CD4-positive, alpha-beta T cell treated with Interleukin-10 for 1 hour (primary cell): ENCODE data around the gene CD53.

Experiments
- DNase-seq: peaks from one replicate; pipeline ENCODE4 v3.0.0-alpha.2; 2020

The CD53 gene

DNA sequence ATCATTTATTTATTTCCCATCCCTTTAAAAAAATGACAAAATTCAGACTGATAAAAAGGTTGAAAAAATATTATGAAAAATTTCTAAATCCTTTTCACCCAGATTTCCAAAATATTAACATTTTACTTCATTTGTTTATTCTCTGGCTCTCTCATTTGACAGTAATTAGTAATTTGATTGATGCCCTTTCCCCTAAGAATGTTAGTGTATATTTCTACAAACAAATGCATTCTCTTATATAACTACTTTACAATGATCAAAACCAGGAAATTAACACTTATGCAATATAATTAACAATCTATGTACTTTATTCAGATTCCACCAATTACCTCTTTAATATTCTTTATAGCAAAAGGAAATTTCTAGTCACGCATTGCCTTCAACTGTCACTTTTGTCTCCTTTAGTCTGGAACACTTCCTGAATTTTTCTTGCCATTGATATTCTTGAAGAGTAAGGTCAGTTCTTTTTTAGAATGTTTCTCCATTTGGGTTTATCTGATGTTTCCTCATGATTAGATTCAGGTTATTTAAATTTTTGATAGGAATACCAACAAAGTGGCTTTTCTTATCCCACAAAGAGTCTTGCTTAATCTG is 3.9 kb downstream of the CD53 start:
- no peak for DNase-seq

- no peak for DNase-seq
Measured at GRCh38 chr1:110877364-110877763, 4.4 kb downstream of the CD53 start.

GRCh38 chr1:110877776-110878175 is 4.8 kb downstream of the CD53 start:
- DNase-seq: no peak

- DNase-seq: no peak
Measured at GRCh38 chr1:110878591-110878990, 5.6 kb downstream of the CD53 start.

DNA sequence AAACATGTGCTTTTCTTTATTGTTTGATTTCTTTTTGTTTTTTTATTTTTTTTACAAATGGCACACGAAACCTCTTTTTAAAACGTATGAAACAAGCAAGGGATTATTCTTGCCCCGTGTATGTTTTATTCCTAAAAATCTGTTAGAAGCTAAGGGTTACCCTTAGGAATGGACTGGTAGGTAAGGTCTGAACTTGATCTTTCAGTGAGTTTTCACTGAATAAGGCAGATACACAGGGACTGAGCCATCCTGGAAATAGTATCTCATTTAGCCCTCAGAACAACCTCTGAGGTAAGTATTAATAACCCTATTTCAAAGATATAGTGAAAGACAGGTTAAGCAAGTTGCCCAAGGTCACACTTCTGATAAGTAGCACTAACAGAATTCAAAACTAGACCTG is 6.0 kb downstream of the CD53 start:
- DNase-seq: no peak

DNA sequence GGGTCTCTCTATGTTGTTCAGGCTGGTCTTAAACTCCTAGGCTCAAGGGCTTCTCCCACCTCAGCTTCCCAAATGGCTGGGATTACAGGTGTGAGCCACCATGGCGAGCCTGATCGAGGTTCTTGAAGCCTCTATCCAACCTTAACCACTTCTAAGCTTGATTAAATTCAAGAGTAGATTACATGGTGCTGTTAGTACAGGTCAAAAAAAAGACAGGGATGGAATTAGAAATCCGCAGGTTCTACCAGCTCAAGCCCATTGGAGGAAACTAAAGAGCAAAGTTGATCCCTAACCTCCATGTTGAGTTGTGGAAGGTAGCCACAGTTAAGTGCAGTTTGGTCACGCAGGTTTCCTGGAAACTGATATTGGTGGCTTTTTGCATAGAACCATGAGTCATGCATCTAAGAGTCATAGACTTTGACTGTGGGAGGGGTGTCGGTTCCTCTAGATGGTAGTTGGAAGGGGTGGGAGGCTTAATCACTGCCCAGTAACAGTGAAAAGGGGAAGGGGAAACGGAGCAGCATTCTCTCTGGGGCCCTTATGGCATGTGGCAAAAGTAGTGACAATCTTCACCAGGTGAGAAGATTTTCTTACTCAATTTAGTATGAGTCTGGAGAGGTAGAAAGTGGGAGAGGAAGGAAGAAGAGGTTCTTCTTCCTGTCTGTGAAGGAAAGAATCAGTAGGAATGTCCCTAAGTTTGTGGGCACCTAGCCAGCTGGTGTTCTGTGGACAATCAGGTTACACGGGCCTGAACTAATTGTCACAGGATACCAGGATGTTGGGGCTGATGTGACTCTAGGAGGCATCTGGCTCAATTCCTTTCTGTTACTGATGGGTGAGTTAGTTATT is 7.0 kb downstream of the CD53 start:
- DNase-seq: peak; percentile 82

DNA sequence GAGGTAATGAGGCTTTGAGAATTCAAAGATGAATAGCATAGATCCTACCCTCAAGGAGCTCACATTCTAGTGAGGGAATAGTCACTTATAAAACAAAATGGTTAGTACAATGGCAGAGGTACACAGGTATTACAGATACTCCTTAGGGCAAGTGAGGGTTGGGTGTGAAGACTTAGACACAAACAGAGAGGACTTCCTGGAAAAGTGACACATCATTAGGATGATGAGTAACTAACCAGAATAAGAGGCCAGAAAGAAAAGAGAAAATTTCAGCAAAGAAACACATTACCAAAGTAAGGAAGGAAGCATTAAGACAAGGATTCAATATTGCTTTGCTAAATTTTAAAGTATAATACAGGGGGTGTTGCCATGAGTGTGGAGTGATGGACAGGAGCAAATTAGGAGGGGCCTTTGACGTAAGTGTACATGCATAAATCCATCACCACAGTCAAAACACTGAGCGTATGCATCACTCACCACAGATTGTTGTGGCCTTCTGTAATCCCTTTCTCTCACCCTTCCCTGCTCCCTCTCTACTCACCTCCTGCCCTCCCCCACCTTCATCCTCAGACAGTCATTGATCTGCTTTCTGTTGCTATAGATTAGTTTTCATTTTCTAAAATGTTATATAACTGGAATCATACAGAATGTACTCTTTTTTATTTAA is 7.9 kb downstream of the CD53 start:
- peak; percentile 67 for DNase-seq

GRCh38 chr1:110888049-110888448 is 15.1 kb downstream of the CD53 start:
- DNase-seq: no peak

GRCh38 chr1:110888641-110889040 is 15.7 kb downstream of the CD53 start:
- DNase-seq: no peak

DNA sequence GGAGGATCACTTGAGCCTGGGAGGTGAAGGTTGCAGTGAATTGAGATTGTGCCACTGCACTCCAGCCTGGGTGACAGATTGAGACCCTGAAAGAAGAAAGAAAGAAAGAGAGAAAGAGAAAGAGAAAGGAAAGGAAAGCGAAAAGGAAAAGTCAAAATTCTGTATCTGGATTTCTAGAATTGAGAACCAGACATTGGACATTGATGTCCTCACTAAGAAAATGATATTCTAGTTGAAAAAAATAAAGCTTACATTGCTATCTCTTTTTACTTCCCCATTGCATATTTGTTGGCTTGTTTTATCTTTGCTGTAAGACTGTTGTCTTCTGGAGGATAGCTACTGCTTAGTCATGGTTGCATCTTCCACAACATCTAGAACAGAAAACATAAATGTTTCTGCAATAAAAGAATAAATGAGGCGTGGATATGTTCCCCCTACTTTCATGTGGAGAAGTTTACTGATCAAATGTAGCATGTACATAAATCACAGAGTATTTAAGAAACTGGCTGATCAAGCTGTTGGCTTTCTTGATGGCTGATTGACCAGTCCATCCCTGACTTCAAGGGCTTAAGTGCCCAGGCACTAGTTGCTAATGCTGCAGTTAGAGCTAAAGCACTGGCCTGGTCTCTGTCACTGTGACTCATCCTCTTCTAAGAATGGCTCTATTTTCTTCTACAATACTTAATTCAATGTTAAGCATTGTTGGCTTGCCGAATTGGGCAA is 17.7 kb downstream of the CD53 start:
- DNase-seq: no peak

DNA sequence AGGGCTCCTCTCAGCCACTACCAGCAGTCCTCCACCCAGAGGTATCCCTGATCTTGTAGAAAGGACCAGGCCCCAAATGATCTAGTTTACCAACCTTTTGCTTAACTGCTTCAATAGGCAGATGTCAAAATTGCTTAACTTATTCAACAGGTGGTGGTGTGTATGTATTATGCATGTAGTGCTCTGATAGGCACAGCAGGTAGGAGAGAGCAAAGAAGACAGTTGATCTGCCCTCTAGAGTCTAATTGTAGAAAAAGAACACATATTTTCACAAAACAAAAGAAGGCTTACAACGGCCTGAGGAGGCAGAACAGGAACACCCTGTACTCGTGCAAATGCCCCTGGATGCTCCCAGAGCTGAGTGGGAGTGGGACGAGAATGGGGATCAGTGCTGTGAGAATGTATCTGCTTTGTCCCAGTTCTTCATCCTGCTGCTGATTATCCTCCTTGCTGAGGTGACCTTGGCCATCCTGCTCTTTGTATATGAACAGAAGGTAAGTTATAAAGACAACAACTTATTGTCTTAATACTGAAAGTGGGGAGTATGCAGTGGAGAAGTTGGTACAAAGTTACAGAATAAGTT is 21.1 kb downstream of the CD53 start:
- DNase-seq: no peak

DNA sequence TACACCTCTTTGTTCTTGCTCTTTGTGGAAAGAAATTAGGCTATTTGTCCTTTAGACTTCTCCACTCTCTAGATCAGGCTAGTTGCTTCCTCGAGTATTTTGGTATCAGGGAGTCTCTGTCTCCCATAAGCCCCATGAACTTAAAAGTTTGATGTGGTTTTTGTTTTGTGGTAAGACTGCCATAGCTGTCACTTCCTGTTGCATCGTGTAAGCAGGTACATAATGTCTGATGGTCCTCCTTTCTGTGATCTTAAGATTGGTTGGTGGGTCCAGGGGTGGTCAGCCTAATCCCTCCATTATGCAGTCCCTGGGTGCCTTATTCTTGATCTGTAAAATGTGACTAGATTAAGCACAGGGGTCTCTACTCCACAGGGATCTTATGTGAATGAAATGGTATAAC is 23.1 kb downstream of the CD53 start:
- DNase-seq: peak; percentile 58

GRCh38 chr1:110897681-110898080 is 24.7 kb downstream of the CD53 start:
- no peak for DNase-seq

DNA sequence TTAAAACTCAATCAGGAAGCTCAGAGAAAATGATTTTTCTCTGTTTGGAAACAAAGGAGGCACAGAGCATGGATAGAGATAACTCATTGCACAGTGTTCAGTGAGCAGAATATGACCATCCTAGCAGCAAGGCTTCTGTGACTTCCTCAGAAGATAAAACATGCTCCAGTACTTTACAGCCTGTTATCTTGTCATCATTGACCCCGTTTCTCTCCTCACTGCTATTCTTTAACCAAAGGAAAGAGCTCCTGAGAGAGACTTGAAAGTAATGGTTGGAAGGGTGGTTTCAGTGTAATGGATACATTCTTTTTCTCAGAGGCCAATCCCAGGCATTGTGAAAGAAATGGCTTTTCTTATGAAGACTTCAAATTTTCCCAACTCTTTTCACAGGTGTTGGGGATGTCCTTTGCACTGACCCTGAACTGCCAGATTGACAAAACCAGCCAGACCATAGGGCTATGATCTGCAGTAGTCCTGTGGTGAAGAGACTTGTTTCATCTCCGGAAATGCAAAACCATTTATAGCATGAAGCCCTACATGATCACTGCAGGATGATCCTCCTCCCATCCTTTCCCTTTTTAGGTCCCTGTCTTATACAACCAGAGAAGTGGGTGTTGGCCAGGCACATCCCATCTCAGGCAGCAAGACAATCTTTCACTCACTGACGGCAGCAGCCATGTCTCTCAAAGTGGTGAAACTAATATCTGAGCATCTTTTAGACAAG is 25.9 kb downstream of the CD53 start:
- no peak for DNase-seq

- no peak for DNase-seq
Measured at GRCh38 chr1:110899458-110899843, 26.5 kb downstream of the CD53 start.

DNA sequence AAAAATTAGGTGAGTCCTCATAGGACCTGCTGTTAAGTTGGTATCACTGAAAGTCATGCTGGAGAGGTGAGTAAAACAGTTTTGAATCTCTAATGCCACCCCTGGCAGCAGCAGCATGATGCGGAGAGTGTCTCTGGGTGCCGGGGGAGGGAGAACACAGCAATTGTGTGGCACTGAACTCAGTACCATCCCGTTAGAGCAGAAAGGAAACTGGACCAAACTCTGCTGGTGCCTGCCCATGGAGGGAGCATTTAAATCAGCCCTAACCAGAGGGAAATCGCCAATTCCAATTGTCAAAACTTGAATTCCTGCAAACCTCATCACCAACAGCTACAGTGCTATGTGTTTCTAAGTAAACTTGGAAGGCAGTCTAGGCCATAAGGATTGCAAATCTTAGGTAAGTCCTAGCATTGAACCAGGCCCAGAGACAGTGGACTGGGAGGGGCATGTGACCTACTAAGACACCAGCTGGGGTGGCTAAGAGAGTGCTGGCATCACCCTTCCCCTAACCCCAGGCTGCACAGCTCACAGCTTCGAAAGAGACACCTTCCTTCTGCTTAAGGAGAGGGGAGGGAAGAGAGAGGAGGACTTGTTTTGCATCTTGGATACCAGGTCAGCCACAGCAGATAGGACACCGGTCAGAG is 30.0 kb downstream of the CD53 start:
- no peak for DNase-seq

GRCh38 chr1:110903853-110904500 is 31.0 kb downstream of the CD53 start:
- DNase-seq: no peak

GRCh38 chr1:110912784-110913183 is 39.8 kb downstream of the CD53 start:
- DNase-seq: no peak

DNA sequence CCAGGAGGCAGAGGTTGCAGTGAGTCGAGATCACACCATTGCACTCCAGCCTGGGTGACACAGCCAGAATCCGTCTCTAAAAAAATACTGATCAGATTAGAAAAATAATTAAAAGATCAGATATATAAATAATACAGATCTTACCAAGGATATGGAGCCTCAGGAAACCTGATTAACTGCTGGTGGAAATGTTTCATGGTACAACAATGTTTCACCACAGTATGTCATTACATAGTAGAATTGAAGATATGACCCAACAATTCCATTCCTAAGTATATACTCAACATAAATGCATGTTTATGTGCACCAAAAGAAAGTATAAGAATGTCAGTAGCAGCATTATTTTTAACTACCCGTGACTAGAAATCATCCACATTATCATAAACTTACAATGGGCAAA is 41.7 kb downstream of the CD53 start:
- no peak for DNase-seq

DNA sequence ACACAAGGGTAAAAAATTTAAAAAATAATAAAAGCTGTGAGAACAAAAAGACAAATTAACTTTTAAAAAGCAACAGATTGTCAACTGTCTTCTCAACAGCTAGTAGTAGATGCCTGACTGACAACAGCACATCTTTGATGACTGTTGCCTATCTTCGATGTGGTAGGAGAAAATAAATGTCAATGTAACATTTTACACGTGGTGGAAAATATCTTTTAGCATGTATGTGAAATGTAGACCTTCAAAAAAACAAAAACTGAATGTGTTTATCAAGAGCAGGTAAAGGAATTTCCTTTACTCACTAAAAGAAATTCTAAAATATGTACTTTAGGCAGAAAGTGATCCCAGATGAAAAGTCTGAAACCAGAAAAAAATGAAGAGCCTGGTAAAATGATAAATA is 42.9 kb downstream of the CD53 start:
- DNase-seq: no peak

GRCh38 chr1:110916274-110916668 is 43.3 kb downstream of the CD53 start:
- no peak for DNase-seq
